ENCODE data around the gene PTPRN2.

- TF ChIP-seq CEBPB (IDR thresholded peaks at IDR 0.05; ENCODE audit: low read depth, low read length) (no peak), CTCF (IDR thresholded peaks at IDR 0.05; ENCODE audit: control extremely low read depth in 1 of 3, insufficient read depth in 1 of 3, low read depth in 1 of 3, low read length in 3 of 3) (no peak), JUN (IDR thresholded peaks at IDR 0.05; ENCODE audit: low read depth, low read length) (no peak), RFX5 (IDR thresholded peaks at IDR 0.05; ENCODE audit: borderline replicate concordance, low read depth, low read length) (no peak), SP1 (IDR thresholded peaks at IDR 0.05; ENCODE audit: low read depth, low read length) (no peak), EZH2 (IDR thresholded peaks at IDR 0.05; ENCODE audit: low read depth, low read length, severe bottlenecking) (no peak), POLR2A (IDR thresholded peaks at IDR 0.05; ENCODE audit: control extremely low read depth in 1 of 2, low read depth in 2 of 2, low read length in 2 of 2) (no peak), TAF1 (IDR thresholded peaks at IDR 0.05; ENCODE audit: low read depth, low read length) (no peak), TCF12 (IDR thresholded peaks at IDR 0.05; ENCODE audit: low read depth, low read length) (no peak), HDAC6 (IDR thresholded peaks at IDR 0.05; ENCODE audit: low read depth, low read length) (no peak), EP300 (IDR thresholded peaks at IDR 0.05; ENCODE audit: borderline replicate concordance in 1 of 2, low read depth in 2 of 2, low read length in 2 of 2) (no peak), RAD21 (IDR thresholded peaks at IDR 0.05 in 1 of 2, conservative IDR thresholded peaks at IDR 0.05 in 1 of 2; ENCODE audit: low read depth in 2 of 2, low read length in 2 of 2) (no peak), USF2 (IDR thresholded peaks at IDR 0.05; ENCODE audit: low read length) (no peak)
These were observed 928.7 kb downstream of the PTPRN2 start for GRCh38 chr7:157658851-157659412.

All from H1 (cell line).